ENCODE data around the gene TSPAN15. TPM values are rescaled to one million over a fixed set of nuclear protein-coding genes. Genes with fewer than 3 reads are reported as not detected.
"Not testable (repeated sequence)": the region's sequence is repeated elsewhere in the genome, so short reads cannot be mapped to it uniquely, and the experiment has no call there.

The TSPAN15 gene
- total RNA-seq, 1 experiment from 2014 or later: 7.7 TPM

- Mint-ChIP-seq H3K27ac (no peak overlapping the region; a peak in 1 of 7 replicates), H3K4me3 (peak overlapping the region; percentile 14 to 32; a peak in 1 of 5 replicates), H3K36me3 (ENCODE audit: insufficient read depth in 1 of 3, low read depth in 3 of 3) (peaks cover 0 to 2% (median 0%) of the 10 kb centered on the region in 3 experiments; a peak in 2 of 7 replicates), H3K27me3 (ENCODE audit: low read depth) (peaks cover 89% of the 10 kb centered on the region), H3K4me1 (peaks cover 10 to 17% of the 10 kb centered on the region in 2 experiments), H3K9me3 (no peaks in the 10 kb centered on the region; a peak in 1 of 5 replicates)
- Histone ChIP-seq H2AFZ (ENCODE audit: low read length) (no peak overlapping the region), H3K9ac (ENCODE audit: extremely low read depth, insufficient read length, low read length) (no peak overlapping the region), H3K4me1 (ENCODE audit: insufficient read depth, low read length) (no peaks in the 10 kb centered on the region), H3K56ac (ENCODE audit: insufficient read length, low read depth, low read length) (no peak overlapping the region), H3K23ac (ENCODE audit: insufficient read length, low read depth, low read length) (no peak overlapping the region), H4K20me1 (ENCODE audit: control insufficient read depth, insufficient read depth, insufficient read length) (no peaks in the 10 kb centered on the region), H4K8ac (replicated peaks; ENCODE audit: insufficient read length, low read depth, low read length) (no peak overlapping the region), H3K79me1 (ENCODE audit: insufficient read depth, low read depth, low read length, poor library complexity, severe bottlenecking) (no peaks in the 10 kb centered on the region), H3K4me2 (ENCODE audit: insufficient read depth, insufficient read length, low read length) (no peak overlapping the region), H3K18ac (ENCODE audit: insufficient read length, low read depth, low read length) (no peak overlapping the region), H2BK15ac (ENCODE audit: low read depth, low read length) (no peak overlapping the region), H3K23me2 (ENCODE audit: insufficient read length, low read depth, low read length, poor library complexity, severe bottlenecking) (peaks cover 6% of the 10 kb centered on the region), H2BK120ac (ENCODE audit: low read depth, low read length, poor library complexity, severe bottlenecking) (no peak overlapping the region), H3K9me3 (ENCODE audit: control insufficient read depth, low read depth, low read length) (no peaks in the 10 kb centered on the region), H3K79me2 (ENCODE audit: insufficient read depth, low read length) (no peaks in the 10 kb centered on the region), H4K5ac (ENCODE audit: insufficient read length, low read depth, low read length) (no peak overlapping the region), H3T11ph (ENCODE audit: low read length) (no peak overlapping the region), H3K27ac (ENCODE audit: insufficient read length, low read depth, low read length) (no peak overlapping the region), H2BK12ac (ENCODE audit: insufficient read length, low read depth, low read length) (no peak overlapping the region), H2BK5ac (ENCODE audit: insufficient read length, low read length) (no peak overlapping the region), H4K91ac (ENCODE audit: insufficient read length, low read depth, low read length) (no peak overlapping the region), H3K27me3 (ENCODE audit: insufficient read depth, low read length) (peaks cover 13% of the 10 kb centered on the region; the same call in 1 of the 2 replicates), H2BK20ac (ENCODE audit: low read depth, low read length, poor library complexity, severe bottlenecking) (no peak overlapping the region), H2AK5ac (ENCODE audit: insufficient read length, low read length) (no peak overlapping the region), H3K4ac (ENCODE audit: low read depth, low read length) (no peak overlapping the region), H3K14ac (ENCODE audit: insufficient read depth, low read length) (no peak overlapping the region)
- TF ChIP-seq, protein P1, sequence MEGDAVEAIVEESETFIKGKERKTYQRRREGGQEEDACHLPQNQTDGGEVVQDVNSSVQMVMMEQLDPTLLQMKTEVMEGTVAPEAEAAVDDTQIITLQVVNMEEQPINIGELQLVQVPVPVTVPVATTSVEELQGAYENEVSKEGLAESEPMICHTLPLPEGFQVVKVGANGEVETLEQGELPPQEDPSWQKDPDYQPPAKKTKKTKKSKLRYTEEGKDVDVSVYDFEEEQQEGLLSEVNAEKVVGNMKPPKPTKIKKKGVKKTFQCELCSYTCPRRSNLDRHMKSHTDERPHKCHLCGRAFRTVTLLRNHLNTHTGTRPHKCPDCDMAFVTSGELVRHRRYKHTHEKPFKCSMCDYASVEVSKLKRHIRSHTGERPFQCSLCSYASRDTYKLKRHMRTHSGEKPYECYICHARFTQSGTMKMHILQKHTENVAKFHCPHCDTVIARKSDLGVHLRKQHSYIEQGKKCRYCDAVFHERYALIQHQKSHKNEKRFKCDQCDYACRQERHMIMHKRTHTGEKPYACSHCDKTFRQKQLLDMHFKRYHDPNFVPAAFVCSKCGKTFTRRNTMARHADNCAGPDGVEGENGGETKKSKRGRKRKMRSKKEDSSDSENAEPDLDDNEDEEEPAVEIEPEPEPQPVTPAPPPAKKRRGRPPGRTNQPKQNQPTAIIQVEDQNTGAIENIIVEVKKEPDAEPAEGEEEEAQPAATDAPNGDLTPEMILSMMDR (conservative IDR thresholded peaks at IDR 0.05): peak; percentile 74
- no CpG with 5 or more reads among the region's 1 CpG for WGBS (ENCODE audit: extremely low coverage, insufficient read length, low lambda C conversion rate)
- peak; percentile 78 for DNase-seq
Observed at GRCh38 chr10:69449841-69450240, 1.4 kb upstream of the TSPAN15 start.

GRCh38 chr10:69450395-69450794, 870 bp upstream of the TSPAN15 start:
- H3K23me2 ChIP-seq (ENCODE audit: insufficient read length, low read depth, low read length, poor library complexity, severe bottlenecking); H3K9me3 Mint-ChIP-seq; H3K79me2 ChIP-seq (ENCODE audit: insufficient read depth, low read length); H3K4ac ChIP-seq (ENCODE audit: low read depth, low read length); H3T11ph ChIP-seq (ENCODE audit: low read length); H2AFZ ChIP-seq (ENCODE audit: low read length); H3K36me3 Mint-ChIP-seq (ENCODE audit: insufficient read depth in 1 of 3, low read depth in 3 of 3); H2BK5ac ChIP-seq (ENCODE audit: insufficient read length, low read length); H3K23ac ChIP-seq (ENCODE audit: insufficient read length, low read depth, low read length); H3K79me1 ChIP-seq (ENCODE audit: insufficient read depth, low read depth, low read length, poor library complexity, severe bottlenecking); H3K27ac Mint-ChIP-seq; H4K91ac ChIP-seq (ENCODE audit: insufficient read length, low read depth, low read length); H2BK12ac ChIP-seq (ENCODE audit: insufficient read length, low read depth, low read length); H2BK15ac ChIP-seq (ENCODE audit: low read depth, low read length); H3K4me1 ChIP-seq (ENCODE audit: insufficient read depth, low read length); H2BK20ac ChIP-seq (ENCODE audit: low read depth, low read length, poor library complexity, severe bottlenecking); H4K8ac ChIP-seq (replicated peaks; ENCODE audit: insufficient read length, low read depth, low read length); H3K27ac ChIP-seq (ENCODE audit: insufficient read length, low read depth, low read length); DNase-seq; H3K14ac ChIP-seq (ENCODE audit: insufficient read depth, low read length); H2AK5ac ChIP-seq (ENCODE audit: insufficient read length, low read length); H4K20me1 ChIP-seq (ENCODE audit: control insufficient read depth, insufficient read depth, insufficient read length); H3K56ac ChIP-seq (ENCODE audit: insufficient read length, low read depth, low read length); H3K9ac ChIP-seq (ENCODE audit: extremely low read depth, insufficient read length, low read length); H4K5ac ChIP-seq (ENCODE audit: insufficient read length, low read depth, low read length); H3K18ac ChIP-seq (ENCODE audit: insufficient read length, low read depth, low read length); H3K4me2 ChIP-seq (ENCODE audit: insufficient read depth, insufficient read length, low read length); H2BK120ac ChIP-seq (ENCODE audit: low read depth, low read length, poor library complexity, severe bottlenecking); H3K9me3 ChIP-seq (ENCODE audit: control insufficient read depth, low read depth, low read length): not testable (repeated sequence)
- peak overlapping the region in 1 of 2 experiments; percentile 83; a peak in 3 of 5 replicates for H3K4me3 Mint-ChIP-seq
- peaks cover 84% of the 10 kb centered on the region for H3K27me3 Mint-ChIP-seq (ENCODE audit: low read depth)
- peaks cover 13% of the 10 kb centered on the region; the same call in 1 of the 2 replicates for H3K27me3 ChIP-seq (ENCODE audit: insufficient read depth, low read length)
- no CpG with 5 or more reads among the region's 16 CpGs for WGBS (ENCODE audit: extremely low coverage, insufficient read length, low lambda C conversion rate)
- H3K4me1 Mint-ChIP-seq: peaks cover 10 to 17% of the 10 kb centered on the region in 2 experiments

All from H9 (cell line).